ENCODE data around the gene KIAA1614.

Gene KIAA1614

GRCh38 chr1:180901076-180901990 is 11.4 kb upstream of the KIAA1614 start:
- Histone ChIP-seq H3K9ac (ENCODE audit: insufficient read length) (no peak overlapping the region), H3K4me3 (no peak overlapping the region), H3K36me3 (ENCODE audit: insufficient read depth, low read length) (no peaks in the 10 kb centered on the region), H3K27ac (no peak overlapping the region), H3K9me3 (ENCODE audit: low read depth, low read length) (no peaks in the 10 kb centered on the region)
- no peak for DNase-seq (ENCODE audit: low read depth, low spot score)
- TF ChIP-seq EZH2 (IDR thresholded peaks at IDR 0.05): no peak
- TF ChIP-seq FOXP2 (optimal IDR thresholded peaks at IDR 0.05; ENCODE audit: control extremely low read depth, extremely low read length, insufficient read depth): no peak
- no peak for TF ChIP-seq POLR2AphosphoS5 (IDR thresholded peaks at IDR 0.05; ENCODE audit: borderline replicate concordance, low read depth, low read length)

DNA sequence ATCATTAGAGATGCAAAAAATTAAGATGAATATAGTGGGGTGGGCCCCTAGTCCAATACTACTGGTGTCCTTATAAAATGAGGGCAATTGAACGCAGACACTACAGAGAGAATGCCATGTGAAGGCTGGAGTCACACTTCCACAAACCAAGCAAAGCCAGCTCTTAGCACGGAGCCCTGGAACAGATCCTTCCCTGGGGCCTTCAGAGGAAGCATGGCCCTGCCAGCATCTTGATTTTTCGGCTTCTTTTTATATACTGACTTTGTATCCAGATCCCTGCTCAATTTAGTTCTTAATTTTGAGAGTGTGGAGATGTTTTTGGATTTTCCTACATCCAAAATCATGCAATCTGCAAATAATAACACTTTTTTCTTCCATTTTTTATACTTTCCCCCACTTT is 10.2 kb upstream of the KIAA1614 start:
- TF ChIP-seq EZH2 (IDR thresholded peaks at IDR 0.05): no peak
- TF ChIP-seq FOXP2 (optimal IDR thresholded peaks at IDR 0.05; ENCODE audit: control extremely low read depth, extremely low read length, insufficient read depth): no peak
- no peak for TF ChIP-seq POLR2AphosphoS5 (IDR thresholded peaks at IDR 0.05; ENCODE audit: borderline replicate concordance, low read depth, low read length)
- Histone ChIP-seq H3K9me3 (ENCODE audit: low read depth, low read length) (no peaks in the 10 kb centered on the region), H3K27ac (no peak overlapping the region), H3K36me3 (ENCODE audit: insufficient read depth, low read length) (no peaks in the 10 kb centered on the region), H3K9ac (ENCODE audit: insufficient read length) (no peak overlapping the region), H3K4me3 (no peak overlapping the region)
- DNase-seq (ENCODE audit: low read depth, low spot score): no peak

GRCh38 chr1:180905927-180906326 is 6.8 kb upstream of the KIAA1614 start:
- TF ChIP-seq POLR2AphosphoS5 (IDR thresholded peaks at IDR 0.05; ENCODE audit: borderline replicate concordance, low read depth, low read length) (no peak), FOXP2 (optimal IDR thresholded peaks at IDR 0.05; ENCODE audit: control extremely low read depth, extremely low read length, insufficient read depth) (no peak), EZH2 (IDR thresholded peaks at IDR 0.05) (no peak)
- no peaks in the 10 kb centered on the region for H3K36me3 ChIP-seq (ENCODE audit: insufficient read depth, low read length)
- H3K9me3 ChIP-seq (ENCODE audit: low read depth, low read length): no peaks in the 10 kb centered on the region
- DNase-seq (ENCODE audit: low read depth, low spot score): no peak
- no peak overlapping the region for H3K9ac ChIP-seq (ENCODE audit: insufficient read length)
- no peak overlapping the region for H3K27ac ChIP-seq
- no peak overlapping the region for H3K4me3 ChIP-seq

DNA sequence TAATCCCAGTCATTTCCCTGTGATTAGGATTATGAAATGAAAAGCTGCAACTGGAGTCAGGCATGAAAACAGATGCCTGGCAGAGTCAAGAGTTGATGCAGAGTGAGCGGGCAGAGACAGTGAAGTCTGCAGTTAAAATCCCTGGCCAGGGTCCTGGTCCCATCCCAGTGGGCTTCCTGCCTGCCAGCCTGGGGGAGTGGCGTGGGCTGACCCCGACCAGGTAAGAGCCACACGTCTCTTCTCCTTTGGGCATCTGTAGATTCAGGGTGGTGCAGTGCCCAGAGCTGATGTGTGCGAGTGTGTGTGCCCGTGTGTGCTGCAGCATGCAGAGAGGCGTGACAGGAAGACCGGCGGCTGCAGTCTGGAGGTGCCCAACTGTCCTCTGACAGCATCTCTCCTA is 6.2 kb upstream of the KIAA1614 start:
- DNase-seq (ENCODE audit: low read depth, low spot score): no peak
- no peak overlapping the region for H3K27ac ChIP-seq

GRCh38 chr1:180907313-180908055 is 5.2 kb upstream of the KIAA1614 start:
- Histone ChIP-seq H3K36me3 (ENCODE audit: insufficient read depth, low read length) (no peaks in the 10 kb centered on the region), H3K27ac (no peak overlapping the region), H3K9ac (ENCODE audit: insufficient read length) (no peak overlapping the region), H3K9me3 (ENCODE audit: low read depth, low read length) (no peaks in the 10 kb centered on the region), H3K4me3 (no peak overlapping the region)
- TF ChIP-seq POLR2AphosphoS5 (IDR thresholded peaks at IDR 0.05; ENCODE audit: borderline replicate concordance, low read depth, low read length) (no peak), EZH2 (IDR thresholded peaks at IDR 0.05) (no peak), FOXP2 (optimal IDR thresholded peaks at IDR 0.05; ENCODE audit: control extremely low read depth, extremely low read length, insufficient read depth) (no peak)
- DNase-seq (ENCODE audit: low read depth, low spot score): no peak

More for the DNA sequence above, 6.2 kb upstream of the KIAA1614 start:
- no peaks in the 10 kb centered on the region for H3K9me3 ChIP-seq (ENCODE audit: low read depth, low read length)
- no peak overlapping the region for H3K4me3 ChIP-seq
- H3K36me3 ChIP-seq (ENCODE audit: insufficient read depth, low read length): no peaks in the 10 kb centered on the region
- H3K9ac ChIP-seq (ENCODE audit: insufficient read length): no peak overlapping the region
- no peak for TF ChIP-seq FOXP2 (optimal IDR thresholded peaks at IDR 0.05; ENCODE audit: control extremely low read depth, extremely low read length, insufficient read depth)
- no peak for TF ChIP-seq EZH2 (IDR thresholded peaks at IDR 0.05)
- no peak for TF ChIP-seq POLR2AphosphoS5 (IDR thresholded peaks at IDR 0.05; ENCODE audit: borderline replicate concordance, low read depth, low read length)

DNA sequence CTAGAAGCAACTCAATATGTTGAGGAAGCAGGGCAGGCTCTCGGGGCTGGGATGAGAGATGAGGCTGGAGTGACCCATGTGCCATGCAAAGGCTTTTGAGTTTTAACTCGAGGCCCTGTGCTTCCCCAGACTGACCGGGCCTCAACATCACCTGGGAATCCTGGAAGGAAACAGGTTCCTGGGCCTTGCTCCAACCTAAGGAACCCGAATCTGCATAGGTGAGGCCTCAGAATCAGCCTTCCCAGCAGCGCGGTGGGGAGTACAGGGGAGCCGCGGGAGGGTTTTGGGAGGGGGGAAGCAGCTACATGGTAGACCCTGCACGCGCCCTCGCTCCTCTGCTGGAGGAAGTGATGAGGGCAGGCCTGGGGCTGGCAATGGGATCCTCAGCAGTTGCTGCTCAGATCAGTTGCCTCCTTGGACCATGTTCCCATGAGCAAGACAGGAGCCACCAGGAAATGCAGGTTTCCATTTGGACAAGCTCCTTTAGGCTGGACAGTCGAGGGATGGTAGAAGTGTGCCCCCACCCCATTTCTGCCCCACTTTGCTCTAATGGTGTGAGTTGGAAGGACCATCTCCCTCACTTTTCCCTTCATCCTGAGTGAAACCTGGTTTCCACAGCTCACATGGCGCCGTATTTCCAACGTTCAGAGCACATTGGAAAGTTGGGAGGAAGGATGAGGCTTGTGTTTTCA is 4.5 kb upstream of the KIAA1614 start:
- Histone ChIP-seq H3K9ac (ENCODE audit: insufficient read length) (no peak overlapping the region), H3K36me3 (ENCODE audit: insufficient read depth, low read length) (no peaks in the 10 kb centered on the region), H3K4me3 (no peak overlapping the region), H3K27ac (no peak overlapping the region), H3K9me3 (ENCODE audit: low read depth, low read length) (no peaks in the 10 kb centered on the region)
- TF ChIP-seq POLR2AphosphoS5 (IDR thresholded peaks at IDR 0.05; ENCODE audit: borderline replicate concordance, low read depth, low read length) (no peak), EZH2 (IDR thresholded peaks at IDR 0.05) (no peak), FOXP2 (optimal IDR thresholded peaks at IDR 0.05; ENCODE audit: control extremely low read depth, extremely low read length, insufficient read depth) (no peak)
- no peak for DNase-seq (ENCODE audit: low read depth, low spot score)

GRCh38 chr1:180909005-180909414 is 3.7 kb upstream of the KIAA1614 start:
- H3K36me3 ChIP-seq (ENCODE audit: insufficient read depth, low read length): no peaks in the 10 kb centered on the region
- TF ChIP-seq POLR2AphosphoS5 (IDR thresholded peaks at IDR 0.05; ENCODE audit: borderline replicate concordance, low read depth, low read length) (no peak), FOXP2 (optimal IDR thresholded peaks at IDR 0.05; ENCODE audit: control extremely low read depth, extremely low read length, insufficient read depth) (no peak), EZH2 (IDR thresholded peaks at IDR 0.05) (no peak)
- H3K9me3 ChIP-seq (ENCODE audit: low read depth, low read length): no peaks in the 10 kb centered on the region
- H3K4me3 ChIP-seq: no peak overlapping the region
- no peak for DNase-seq (ENCODE audit: low read depth, low spot score)
- no peak overlapping the region for H3K27ac ChIP-seq
- no peak overlapping the region for H3K9ac ChIP-seq (ENCODE audit: insufficient read length)

DNA sequence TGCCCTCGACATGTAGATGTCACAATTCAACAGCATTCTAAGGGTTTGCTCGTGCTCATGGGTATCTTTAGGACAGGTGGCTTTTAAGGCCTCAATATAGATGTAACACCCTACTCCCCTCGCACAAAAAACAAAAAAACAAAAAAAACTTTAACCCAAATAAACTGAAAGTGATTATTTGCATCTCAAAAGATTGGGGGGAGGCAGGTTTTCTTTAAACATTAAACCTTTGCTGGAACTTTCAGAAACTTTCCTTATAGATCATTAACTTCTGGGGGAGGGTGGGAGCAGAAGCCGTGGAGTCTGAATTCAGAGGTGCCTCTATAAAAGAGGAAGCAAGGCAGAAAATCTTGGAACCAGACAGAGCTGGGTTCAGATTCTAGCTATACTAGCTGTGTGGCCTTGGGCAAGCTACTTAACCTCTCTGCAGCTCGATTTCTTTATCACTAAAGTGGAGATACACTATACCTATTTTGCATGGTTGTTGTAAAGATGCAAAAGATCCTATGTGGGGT is 3.2 kb upstream of the KIAA1614 start:
- DNase-seq (ENCODE audit: low read depth, low spot score): no peak
- H3K9ac ChIP-seq (ENCODE audit: insufficient read length): no peak overlapping the region
- no peak overlapping the region for H3K27ac ChIP-seq
- no peaks in the 10 kb centered on the region for H3K9me3 ChIP-seq (ENCODE audit: low read depth, low read length)
- TF ChIP-seq POLR2AphosphoS5 (IDR thresholded peaks at IDR 0.05; ENCODE audit: borderline replicate concordance, low read depth, low read length): no peak
- no peak for TF ChIP-seq EZH2 (IDR thresholded peaks at IDR 0.05)
- no peak for TF ChIP-seq FOXP2 (optimal IDR thresholded peaks at IDR 0.05; ENCODE audit: control extremely low read depth, extremely low read length, insufficient read depth)
- H3K36me3 ChIP-seq (ENCODE audit: insufficient read depth, low read length): no peaks in the 10 kb centered on the region
- H3K4me3 ChIP-seq: no peak overlapping the region
